Smooth muscle cell (in vitro differentiated cells): ENCODE measurements around the gene PARD3B. TPM values are rescaled to one million over a fixed set of nuclear protein-coding genes. Genes with fewer than 3 reads are reported as not detected.

ENCODE experiments used
- DNase-seq: peaks from one replicate; lab custom pipeline; 2025; ENCODE audit not compliant: unreplicated experiment; lab: John Stamatoyannopoulos, UW
- H2AFZ ChIP-seq: fragments of 200-600 bp; sonication (generic); 2 replicates; pipeline ENCODE4 v1.6.0; 2016; ENCODE audit warnings: antibody characterized with exemption, low read depth, mild to moderate bottlenecking
- H3F3A ChIP-seq: fragments of 200-600 bp; sonication (generic); 2 replicates; pipeline ENCODE4 v1.6.0; 2017; ENCODE audit warnings: antibody characterized with exemption, low read depth
- H3K27ac ChIP-seq: fragments of 200-600 bp; sonication (generic); 2 replicates; pipeline ENCODE4 v1.5.1; 2016; ENCODE audit warnings: low read depth, mild to moderate bottlenecking
- H3K27me3 ChIP-seq: fragments of 200-600 bp; sonication (generic); 2 replicates; pipeline ENCODE4 v1.6.1; 2016; ENCODE audit warnings: low read depth, mild to moderate bottlenecking
- H3K36me3 ChIP-seq: fragments of 200-600 bp; sonication (generic); 2 replicates; pipeline ENCODE4 v1.5.1; 2016; ENCODE audit warnings: low read depth
- H3K4me1 ChIP-seq: fragments of 200-600 bp; sonication (generic); 2 replicates; pipeline ENCODE4 v1.5.1; 2016; ENCODE audit warnings: low read depth
- H3K4me2 ChIP-seq: fragments of 200-600 bp; sonication (generic); 2 replicates; pipeline ENCODE4 v1.6.0; 2016; ENCODE audit warnings: mild to moderate bottlenecking
- H3K4me3 ChIP-seq: fragments of 200-600 bp; sonication (generic); 2 replicates; pipeline ENCODE4 v1.5.1; 2016; ENCODE audit warnings: mild to moderate bottlenecking
- H3K79me2 ChIP-seq: fragments of 200-600 bp; sonication (generic); 2 replicates; pipeline ENCODE4 v1.6.0; 2016; ENCODE audit warnings: low read depth, mild to moderate bottlenecking
- H3K9ac ChIP-seq: fragments of 200-600 bp; sonication (generic); 2 replicates; pipeline ENCODE4 v1.6.0; 2016; ENCODE audit warnings: low read depth
- H3K9me3 ChIP-seq: fragments of 200-600 bp; sonication (generic); replicated peaks from 2 replicates; pipeline ENCODE4 v1.5.1; 2016; ENCODE audit warnings: low read depth
- H4K20me1 ChIP-seq: fragments of 200-600 bp; sonication (generic); 2 replicates; pipeline ENCODE4 v1.6.0; 2016; ENCODE audit warnings: low read depth
- CTCF ChIP-seq: fragments of 200-600 bp; sonication (generic); IDR thresholded peaks from 2 replicates; pipeline ENCODE4 v1.5.1; 2017; ENCODE audit warnings: borderline replicate concordance, mild to moderate bottlenecking, antibody characterized with exemption; ENCODE audit not compliant: insufficient read depth, poor library complexity, severe bottlenecking
- WGBS: methylation state at CpG from one replicate; pipeline ENCODE4 v1.1.7; 2016; ENCODE audit warnings: low lambda C conversion rate; 5-methylcytosine and 5-hydroxymethylcytosine counted together
- polyA plus RNA-seq: library from polyadenylated mRNA; unstranded; fragments of >200 nt; fragmentation: Nextera tagmentation; extraction: Ambion mirVana; gene quantifications from 2 replicates; pipeline ENCODE4 v1.2.1, GENCODE V29; 2016
- total RNA-seq: library from RNA; depleted of rRNA; stranded (reverse); fragments of >200 nt; gene quantifications from 2 replicates; pipeline ENCODE4 v1.2.3, GENCODE V29; 2014

PARD3B gene
- total and polyA plus RNA-seq, 2 experiments from 2014 or later: 3.3 to 12.2 TPM

- H4K20me1 ChIP-seq: no peaks in the 10 kb centered on the region
- no peaks in the 10 kb centered on the region for H3K79me2 ChIP-seq
- H3K36me3 ChIP-seq: no peaks in the 10 kb centered on the region
- H3K9ac ChIP-seq: no peak overlapping the region
- WGBS: 95% methylated on average over 5 of the region's 5 CpGs
- no peak overlapping the region for H2AFZ ChIP-seq
- H3F3A ChIP-seq: no peaks in the 10 kb centered on the region
- H3K4me3 ChIP-seq: no peak overlapping the region
- no peaks in the 10 kb centered on the region for H3K4me1 ChIP-seq
- H3K27me3 ChIP-seq: no peaks in the 10 kb centered on the region
- peak; percentile 1 for TF ChIP-seq CTCF
- DNase-seq: no peak
- H3K4me2 ChIP-seq: no peak overlapping the region
- H3K27ac ChIP-seq: no peak overlapping the region
- no peaks in the 10 kb centered on the region for H3K9me3 ChIP-seq
Measured at GRCh38 chr2:205540036-205540435, 994.8 kb downstream of the PARD3B start.

GRCh38 chr2:205543262-205543843 is 998.1 kb downstream of the PARD3B start:
- no peak for DNase-seq
- H3K4me1 ChIP-seq: peaks cover 16% of the 10 kb centered on the region
- H3K9me3 ChIP-seq: no peaks in the 10 kb centered on the region
- H3K27me3 ChIP-seq: no peaks in the 10 kb centered on the region
- H3K27ac ChIP-seq: no peak overlapping the region
- H4K20me1 ChIP-seq: no peaks in the 10 kb centered on the region
- no peak for TF ChIP-seq CTCF
- no peaks in the 10 kb centered on the region for H3F3A ChIP-seq
- H3K9ac ChIP-seq: no peak overlapping the region
- H3K4me2 ChIP-seq: no peak overlapping the region
- no peaks in the 10 kb centered on the region for H3K79me2 ChIP-seq
- H2AFZ ChIP-seq: no peak overlapping the region
- no peaks in the 10 kb centered on the region for H3K36me3 ChIP-seq
- 94% methylated on average over 5 of the region's 5 CpGs for WGBS
- no peak overlapping the region for H3K4me3 ChIP-seq

- H2AFZ ChIP-seq: no peak overlapping the region
- no peak for DNase-seq
- no peaks in the 10 kb centered on the region for H3K36me3 ChIP-seq
- H3K27me3 ChIP-seq: no peaks in the 10 kb centered on the region
- H4K20me1 ChIP-seq: no peaks in the 10 kb centered on the region
- H3F3A ChIP-seq: no peaks in the 10 kb centered on the region
- peaks cover 16% of the 10 kb centered on the region for H3K4me1 ChIP-seq
- no peak for TF ChIP-seq CTCF
- no peaks in the 10 kb centered on the region for H3K9me3 ChIP-seq
- H3K4me3 ChIP-seq: no peak overlapping the region
- H3K4me2 ChIP-seq: no peak overlapping the region
- WGBS: 91% methylated on average over 2 of the region's 2 CpGs
- no peak overlapping the region for H3K27ac ChIP-seq
- no peak overlapping the region for H3K9ac ChIP-seq
- H3K79me2 ChIP-seq: no peaks in the 10 kb centered on the region
Measured at GRCh38 chr2:205543937-205544702, 998.8 kb downstream of the PARD3B start.
